IPS-NIHi11 (cell line): ENCODE data around the gene PMM2.

Experiments used
- DNase-seq: peaks from one replicate; pipeline ENCODE4 v3.0.0; 2012; ENCODE audit warnings: mixed read lengths, low spot score

Gene PMM2

GRCh38 chr16:8851761-8852403, 54.2 kb downstream of the PMM2 start:
- DNase-seq = no peak

- DNase-seq = no peak
Observed at GRCh38 chr16:8852534-8852933, 54.9 kb downstream of the PMM2 start.

- no peak for DNase-seq
Observed at GRCh38 chr16:8853150-8853549, 55.5 kb downstream of the PMM2 start.

GRCh38 chr16:8853611-8854010, 56.0 kb downstream of the PMM2 start:
- no peak for DNase-seq

- DNase-seq = no peak
Observed at GRCh38 chr16:8854298-8854948, 56.8 kb downstream of the PMM2 start.

GRCh38 chr16:8855051-8855786, 57.6 kb downstream of the PMM2 start:
- DNase-seq = no peak

- no peak for DNase-seq
Observed at GRCh38 chr16:8855972-8856371, 58.3 kb downstream of the PMM2 start.

- no peak for DNase-seq
Observed at GRCh38 chr16:8858994-8859912, 61.6 kb downstream of the PMM2 start.

GRCh38 chr16:8859913-8860881, 62.6 kb downstream of the PMM2 start:
- DNase-seq = no peak

GRCh38 chr16:8861563-8862308, 64.1 kb downstream of the PMM2 start:
- DNase-seq = no peak

GRCh38 chr16:8862309-8863130, 64.9 kb downstream of the PMM2 start:
- no peak for DNase-seq

GRCh38 chr16:8863594-8864424, 66.2 kb downstream of the PMM2 start:
- no peak for DNase-seq

- DNase-seq = no peak
Observed at GRCh38 chr16:8864480-8865110, 67.0 kb downstream of the PMM2 start.

- no peak for DNase-seq
Observed at GRCh38 chr16:8865145-8865882, 67.7 kb downstream of the PMM2 start.

GRCh38 chr16:8866118-8866883, 68.7 kb downstream of the PMM2 start:
- peak; percentile 79 for DNase-seq

GRCh38 chr16:8866884-8867215, 69.2 kb downstream of the PMM2 start:
- DNase-seq = no peak
